ENCODE data around the gene DDOST.
A peak's percentile ranks its signal among the peaks of the same experiment; 100 is the strongest.
"Not testable (repeated sequence)": the region's sequence is repeated elsewhere in the genome, so short reads cannot be mapped to it uniquely, and the experiment has no call there.

Gene DDOST

DNA sequence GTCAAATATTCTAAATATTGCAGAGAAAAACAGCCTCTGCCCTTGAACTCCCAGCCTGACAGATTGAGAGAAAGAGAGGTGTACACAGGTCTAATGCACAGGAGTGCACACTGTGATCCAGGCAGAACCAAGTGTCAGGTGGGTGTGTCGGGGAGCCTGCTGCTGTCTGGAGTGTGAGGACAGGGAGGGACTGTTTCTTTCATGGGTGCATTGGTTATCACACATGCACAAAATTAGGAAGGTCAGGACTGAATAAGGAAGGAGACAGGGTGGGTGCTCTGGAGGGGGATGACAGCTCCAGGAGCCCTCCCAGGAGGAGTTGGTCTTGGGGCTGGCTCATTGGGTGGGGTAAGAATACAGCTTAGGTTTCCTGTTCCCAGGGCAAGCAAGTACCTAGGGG, 41.2 kb downstream of the DDOST start:
- no peak for DNase-seq

DNA sequence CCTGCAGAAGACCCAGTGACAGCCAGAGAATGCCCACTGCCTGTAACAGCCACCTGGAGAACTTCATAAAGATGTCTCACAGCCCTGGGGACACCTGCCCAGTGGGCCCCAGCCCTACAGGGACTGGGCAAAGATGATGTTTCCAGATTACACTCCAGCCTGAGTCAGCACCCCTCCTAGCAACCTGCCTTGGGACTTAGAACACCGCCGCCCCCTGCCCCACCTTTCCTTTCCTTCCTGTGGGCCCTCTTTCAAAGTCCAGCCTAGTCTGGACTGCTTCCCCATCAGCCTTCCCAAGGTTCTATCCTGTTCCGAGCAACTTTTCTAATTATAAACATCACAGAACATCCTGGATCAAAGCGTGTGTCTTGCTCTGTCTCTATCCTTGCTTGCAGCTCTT, 42.6 kb downstream of the DDOST start:
- no peak for DNase-seq

DNA sequence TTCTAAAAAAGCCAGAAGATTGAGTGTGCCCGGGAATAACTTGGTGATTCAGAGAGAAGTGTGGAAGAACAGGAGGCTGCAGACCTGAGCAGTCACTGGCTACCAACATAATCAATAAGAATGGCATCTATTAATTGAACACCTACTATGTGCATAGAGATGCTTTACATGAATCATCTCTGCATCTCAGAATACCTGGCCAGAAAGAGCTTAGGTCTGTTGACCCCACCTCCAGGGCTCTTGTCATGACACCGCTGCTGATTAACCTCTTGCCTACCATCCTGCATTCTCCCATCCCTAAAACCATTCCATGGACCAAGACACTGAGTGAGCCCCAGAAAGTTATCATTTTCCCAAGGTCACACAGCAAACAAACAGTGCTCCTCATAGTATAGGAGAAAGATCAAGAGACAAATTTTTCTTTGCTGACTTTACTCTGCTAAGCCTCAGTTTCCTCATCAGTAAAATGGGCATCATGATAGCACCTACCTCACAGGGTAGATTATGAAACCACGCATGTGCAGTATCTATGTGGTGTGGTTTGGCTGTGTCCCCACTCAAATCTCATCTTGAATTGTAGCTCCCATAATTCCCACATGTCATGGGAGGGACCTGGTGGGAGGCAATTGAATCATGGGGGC, 44.2 kb downstream of the DDOST start:
- DNase-seq, result no peak

DNA sequence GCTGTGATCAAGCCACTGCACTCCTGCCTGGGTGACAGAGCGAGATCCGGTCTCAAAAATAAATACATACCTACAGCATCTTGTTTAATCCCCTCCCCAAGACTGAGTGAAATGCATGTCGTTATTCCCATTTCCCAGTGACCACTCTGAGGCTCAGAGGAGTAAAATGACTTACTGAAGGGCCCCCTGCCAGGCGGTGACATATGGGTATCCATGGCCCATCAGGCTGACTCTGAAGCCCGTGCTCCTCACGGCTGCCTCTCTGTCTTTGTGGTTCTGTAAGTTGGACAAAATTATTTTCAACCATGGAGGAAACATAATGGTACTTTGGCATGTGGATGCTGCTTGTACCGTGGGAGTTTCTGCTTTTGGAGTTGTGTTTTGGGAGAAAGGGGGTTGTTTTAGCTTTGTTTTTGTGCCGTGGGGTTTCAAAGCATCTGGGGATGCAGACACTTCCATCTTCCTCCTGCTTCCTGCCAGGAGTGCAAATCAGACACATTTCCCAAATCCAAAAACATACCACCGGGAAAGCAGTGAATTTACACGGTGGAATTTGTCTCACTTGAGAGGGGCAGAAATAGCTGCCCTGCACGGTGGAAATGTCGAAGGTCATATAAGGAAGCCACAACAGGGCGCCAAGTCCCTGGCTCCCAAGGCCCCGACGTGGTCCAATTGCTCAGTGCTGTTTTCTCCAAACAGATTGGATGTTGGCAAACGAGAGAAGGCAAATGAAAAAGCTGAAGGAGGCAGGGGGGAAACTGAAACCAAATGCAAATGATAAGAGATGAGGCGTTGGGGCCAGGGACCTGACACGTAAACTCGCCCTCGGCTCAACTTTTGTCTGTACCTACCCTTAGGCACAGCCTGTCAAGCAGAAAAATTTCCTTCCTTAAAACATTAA, 45.0 kb downstream of the DDOST start:
- no peak for DNase-seq

DNA sequence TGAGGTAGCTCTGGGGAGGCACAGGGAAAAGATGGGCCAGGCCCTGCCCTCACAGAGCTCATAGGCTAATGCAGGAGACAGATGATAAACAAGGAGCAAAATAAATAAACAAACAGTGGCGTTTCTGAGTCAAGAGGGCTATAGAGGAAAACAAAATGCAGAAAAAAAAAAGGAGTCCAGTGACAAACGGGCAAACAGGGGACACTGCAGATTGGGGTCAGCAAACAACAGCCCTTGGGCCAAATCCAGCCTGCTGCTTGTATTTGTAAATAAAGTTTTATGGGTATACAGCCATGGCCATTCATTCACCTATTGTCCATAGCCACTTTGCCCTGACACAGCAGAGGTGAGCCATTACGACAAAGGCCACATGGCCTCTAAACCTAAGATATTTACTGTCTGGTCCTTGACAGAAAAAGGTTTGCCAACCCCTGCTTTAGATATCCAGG, 47.0 kb downstream of the DDOST start:
- no peak for DNase-seq

DNA sequence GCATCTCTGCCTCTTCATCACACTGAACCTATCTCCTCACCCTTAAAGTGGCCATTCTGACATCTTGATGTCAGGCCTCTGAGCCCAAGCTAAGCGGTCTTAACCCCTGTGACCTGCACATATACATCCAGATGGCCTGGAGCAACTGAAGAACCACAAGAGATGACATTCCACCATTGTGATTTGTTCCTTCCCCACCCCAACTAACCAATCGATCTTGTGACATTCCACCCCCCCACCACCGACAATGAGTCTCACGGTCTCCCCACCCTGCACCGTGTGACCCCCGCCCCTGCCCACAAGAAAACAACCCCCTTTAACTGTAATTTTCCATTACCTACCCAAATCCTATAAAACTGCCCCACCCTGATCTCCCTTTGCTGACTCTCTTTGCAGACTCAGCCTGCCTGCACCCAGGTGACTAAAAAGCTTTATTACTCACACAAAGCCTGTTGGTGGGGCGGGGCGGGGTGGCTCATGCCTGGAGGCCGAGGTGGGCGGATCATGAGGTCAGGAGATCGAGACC, 48.9 kb downstream of the DDOST start:
- DNase-seq, result peak in 1 of 2 experiments; percentile 25

DNA sequence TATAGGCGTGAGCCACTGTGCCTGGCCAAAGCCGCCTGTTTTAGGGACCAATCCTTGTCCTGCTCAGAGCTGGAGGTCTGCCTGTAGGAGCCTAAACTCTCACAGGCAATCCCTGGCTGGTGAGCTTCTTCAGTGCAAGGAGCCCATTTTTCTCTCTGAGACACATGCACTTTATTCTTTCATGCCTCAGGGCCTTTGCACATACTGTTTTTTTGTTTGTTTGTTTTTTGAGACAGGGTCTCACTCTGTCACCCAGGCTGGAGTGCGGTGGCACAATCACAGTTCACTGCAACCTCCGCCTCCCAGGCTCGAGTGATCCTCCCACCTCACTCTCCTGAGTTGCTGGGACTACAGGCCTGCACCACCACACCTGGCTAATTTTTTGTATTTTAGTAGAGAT, 49.5 kb downstream of the DDOST start:
- no peak for DNase-seq

DNA sequence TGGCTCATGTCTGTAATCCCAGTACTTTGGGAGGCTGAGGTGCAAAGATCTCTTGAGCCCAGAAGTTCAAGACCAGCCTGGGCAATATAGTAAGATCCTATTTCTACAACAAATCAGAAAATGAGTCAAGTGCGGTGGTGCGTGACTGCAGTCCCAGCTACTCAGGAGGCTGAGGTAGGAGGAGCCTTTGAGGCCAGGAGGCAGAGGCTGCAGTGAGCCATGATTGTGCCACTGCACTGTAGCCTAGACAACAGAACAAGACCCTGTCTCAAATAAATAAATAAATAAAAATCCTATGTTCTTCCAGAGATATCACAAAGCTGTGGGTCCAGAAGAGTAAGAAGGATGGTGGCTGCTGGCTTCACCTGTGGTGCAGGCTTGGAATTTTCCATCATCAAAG, 50.2 kb downstream of the DDOST start:
- no peak for DNase-seq

DNA sequence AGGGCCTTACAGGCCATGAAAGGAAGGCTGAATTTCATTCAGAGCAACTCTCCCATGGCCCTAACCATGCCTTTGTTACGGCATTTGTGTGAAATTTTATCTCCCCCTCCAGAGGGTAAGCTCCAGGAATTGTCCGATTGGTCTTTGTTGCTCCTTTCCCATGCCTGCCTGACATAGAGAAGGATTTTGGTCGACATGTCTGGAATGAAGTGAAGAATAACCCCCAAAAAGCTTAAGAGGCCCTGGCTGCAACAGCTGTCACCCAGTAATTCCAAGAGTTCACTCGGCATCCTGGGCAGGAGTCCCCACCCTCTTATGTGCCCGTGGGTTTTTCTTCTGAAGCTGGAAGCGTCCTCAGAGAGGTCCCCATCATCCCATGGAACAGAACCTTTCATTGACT, 51.6 kb downstream of the DDOST start:
- DNase-seq, result no peak

DNA sequence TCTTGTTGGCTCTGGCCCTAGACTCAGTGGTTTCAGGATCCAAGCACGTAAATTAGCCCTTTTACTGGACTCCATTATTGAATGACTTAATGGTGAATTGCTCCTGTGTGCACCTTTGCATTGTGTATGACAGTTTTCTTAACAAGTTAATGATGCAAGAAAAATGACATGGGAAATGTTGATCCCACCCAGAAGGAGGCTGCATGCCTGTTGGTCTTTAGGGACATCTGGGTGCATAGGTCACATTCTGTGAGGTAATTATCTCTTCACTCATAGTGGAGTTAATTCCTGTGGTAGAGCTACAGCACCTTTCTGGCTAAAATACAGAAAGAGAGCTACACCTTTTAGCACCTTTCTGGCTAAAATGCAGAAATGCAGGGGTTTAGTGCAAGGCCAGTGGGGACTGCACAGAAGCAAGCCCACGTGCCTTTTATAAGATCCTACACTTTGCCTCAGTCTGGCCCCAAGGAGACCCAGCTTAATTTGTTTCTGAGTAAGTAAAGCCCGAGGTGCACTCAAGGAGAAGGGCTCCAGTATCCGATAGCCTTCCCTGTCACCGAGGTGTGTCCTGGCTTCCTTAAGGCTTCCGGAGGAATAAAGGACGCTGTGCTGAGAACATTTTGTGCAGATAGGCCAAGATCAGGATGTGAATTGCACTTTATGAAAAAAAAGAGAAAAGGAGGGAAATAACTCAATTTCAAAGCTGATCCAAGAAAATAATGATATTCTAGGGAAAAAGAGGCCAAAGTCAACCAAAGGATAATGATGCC, 54.2 kb downstream of the DDOST start:
- not testable (repeated sequence) for DNase-seq

DNA sequence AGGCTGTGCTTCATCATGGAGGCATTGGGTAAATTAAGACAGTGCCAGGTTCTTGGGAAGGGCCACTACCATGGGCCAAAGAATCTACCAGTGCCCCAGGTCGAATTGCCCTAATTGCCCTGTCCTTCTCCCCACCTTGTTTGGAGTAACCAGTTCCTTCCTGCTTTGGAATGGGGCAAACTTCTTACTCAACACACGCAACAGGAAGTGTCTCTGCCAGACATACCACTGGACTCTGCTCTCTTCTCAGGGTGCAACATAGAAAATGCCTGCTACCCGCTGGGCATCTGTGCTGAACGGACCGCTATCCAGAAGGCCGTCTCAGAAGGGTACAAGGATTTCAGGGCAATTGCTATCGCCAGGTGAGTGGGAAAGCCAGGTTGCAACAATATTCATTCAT, 56.5 kb downstream of the DDOST start:
- no peak for DNase-seq

DNA sequence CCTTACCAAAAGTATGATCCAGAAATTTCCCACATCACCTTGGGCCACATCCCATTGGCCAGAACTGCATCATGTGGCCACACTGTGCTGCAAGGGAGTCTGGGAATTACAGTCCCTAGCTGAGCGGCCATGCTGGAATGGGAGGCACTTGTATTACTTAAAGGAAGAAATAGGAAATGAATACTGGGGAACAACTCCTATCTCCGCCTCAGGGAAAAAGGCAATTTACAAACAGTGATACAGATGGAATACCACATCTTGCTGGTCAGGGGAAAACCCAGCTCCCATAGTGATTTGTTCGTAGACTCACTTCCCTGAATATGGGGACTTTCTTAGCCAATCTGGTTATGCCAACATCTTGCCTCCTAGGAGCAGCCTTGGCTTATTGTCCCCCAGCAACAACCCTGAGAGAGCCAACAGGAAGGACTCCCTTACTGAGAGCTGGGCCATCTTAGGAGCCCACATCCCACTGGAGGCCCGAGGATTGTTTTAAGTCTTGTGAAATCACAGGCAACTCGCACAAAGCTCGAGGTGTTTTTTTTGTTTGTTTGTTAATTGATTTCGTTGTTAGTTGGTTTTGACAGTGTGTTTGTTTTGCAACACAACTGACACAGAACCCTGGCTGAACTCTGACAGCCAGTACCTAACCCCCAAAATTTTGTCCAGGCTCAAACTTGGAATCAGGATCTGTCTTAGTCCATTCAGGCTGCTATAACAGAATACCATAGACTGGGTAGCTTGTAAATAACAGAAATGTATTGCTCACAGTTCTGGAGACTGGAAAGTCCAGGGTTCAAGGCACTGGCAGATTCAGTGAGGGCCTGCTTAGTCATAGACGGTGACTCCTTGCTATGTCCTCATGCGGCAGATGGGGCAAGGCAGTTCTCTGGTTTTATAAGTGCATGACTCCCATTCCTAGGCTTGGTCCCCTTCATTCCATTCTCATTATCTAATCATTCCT, 57.4 kb downstream of the DDOST start:
- DNase-seq, result no peak

DNA sequence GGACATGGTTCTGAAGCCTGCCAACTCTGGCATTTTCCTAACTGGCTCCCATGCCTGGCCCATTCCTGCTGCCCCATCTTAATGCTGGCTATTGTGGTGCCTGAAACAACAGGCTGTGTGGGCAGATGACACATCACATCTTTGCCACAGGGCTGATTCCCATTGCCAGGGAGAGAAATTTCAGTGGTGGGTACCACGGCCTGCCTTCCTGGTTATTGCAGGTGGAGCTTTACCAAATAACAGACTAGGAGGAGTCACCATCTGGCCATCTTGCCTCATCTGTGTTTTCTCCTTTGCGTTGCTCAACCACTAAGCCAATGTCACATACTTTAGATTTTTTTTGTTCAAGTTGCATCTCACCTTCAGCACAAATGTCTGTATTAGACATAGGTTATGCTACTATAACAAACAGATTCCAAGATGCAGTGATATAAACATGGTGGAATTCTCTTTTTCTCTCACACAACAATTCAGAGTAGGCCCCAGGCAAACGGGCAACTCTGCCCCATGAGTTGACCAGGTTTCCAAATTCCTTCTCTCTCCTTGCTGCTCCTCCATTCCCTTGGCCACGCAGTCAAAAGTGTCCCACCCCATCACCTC, 58.2 kb downstream of the DDOST start:
- no peak for DNase-seq

All from activated T-cell treated with anti-CD3 and anti-CD28 coated beads, Interleukin-2, amount 50 U/mL, for 48 hours (primary cell).